ENCODE measurements around the gene ZSCAN21.

ZSCAN21 gene

DNA sequence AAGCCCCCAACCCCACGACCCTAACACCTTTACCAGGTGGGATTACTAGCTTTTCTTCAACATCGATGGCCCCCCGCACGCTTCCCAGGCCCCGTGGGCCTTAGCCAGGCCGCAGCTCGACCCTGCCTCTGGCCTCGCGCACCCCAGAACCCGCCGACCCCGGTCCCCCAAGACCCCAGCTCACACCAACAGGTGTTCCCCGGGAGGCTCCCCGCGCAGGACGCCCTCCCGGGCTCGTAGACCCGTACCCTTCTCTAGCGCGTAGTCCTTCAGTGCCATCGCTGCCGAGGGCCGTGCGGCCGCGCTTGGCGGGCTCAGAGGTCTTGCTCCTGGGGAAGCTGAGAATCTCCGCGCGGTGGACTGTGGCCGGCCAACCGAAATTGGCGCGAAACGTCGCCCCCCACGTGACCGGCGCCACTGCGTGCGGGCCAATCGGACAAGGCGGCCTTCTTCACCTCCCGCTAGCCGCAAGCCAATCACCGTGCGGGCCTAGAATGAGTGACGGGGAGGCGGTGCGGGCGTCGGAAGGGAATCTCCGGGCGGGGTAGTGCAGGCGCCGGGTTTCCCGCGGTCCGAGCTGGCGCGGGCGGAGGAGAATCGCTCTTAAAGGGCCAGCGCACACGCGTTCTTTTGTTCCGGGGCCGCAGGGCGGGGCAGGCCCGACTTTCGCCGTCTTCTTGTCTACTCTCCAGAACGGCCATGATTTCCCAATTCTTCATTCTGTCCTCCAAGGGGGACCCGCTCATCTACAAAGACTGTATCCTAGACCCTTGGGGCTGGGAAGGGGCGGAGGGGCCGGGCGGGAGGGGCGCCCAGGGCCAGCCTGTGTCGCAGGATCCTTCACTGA is 51.7 kb downstream of the ZSCAN21 start, which contains the start of the genes AP4M1 and MCM7 (continued):
- TF ChIP-seq BCL11B (tag by site-specific recombination; IDR thresholded peaks at IDR 0.05; ENCODE audit: low read depth), result peak; percentile 94
- TF ChIP-seq KLF1 (tag by site-specific recombination; IDR thresholded peaks at IDR 0.05), result peak; percentile 7; the same call in 1 of the 2 replicates
- TF ChIP-seq, protein P1, sequence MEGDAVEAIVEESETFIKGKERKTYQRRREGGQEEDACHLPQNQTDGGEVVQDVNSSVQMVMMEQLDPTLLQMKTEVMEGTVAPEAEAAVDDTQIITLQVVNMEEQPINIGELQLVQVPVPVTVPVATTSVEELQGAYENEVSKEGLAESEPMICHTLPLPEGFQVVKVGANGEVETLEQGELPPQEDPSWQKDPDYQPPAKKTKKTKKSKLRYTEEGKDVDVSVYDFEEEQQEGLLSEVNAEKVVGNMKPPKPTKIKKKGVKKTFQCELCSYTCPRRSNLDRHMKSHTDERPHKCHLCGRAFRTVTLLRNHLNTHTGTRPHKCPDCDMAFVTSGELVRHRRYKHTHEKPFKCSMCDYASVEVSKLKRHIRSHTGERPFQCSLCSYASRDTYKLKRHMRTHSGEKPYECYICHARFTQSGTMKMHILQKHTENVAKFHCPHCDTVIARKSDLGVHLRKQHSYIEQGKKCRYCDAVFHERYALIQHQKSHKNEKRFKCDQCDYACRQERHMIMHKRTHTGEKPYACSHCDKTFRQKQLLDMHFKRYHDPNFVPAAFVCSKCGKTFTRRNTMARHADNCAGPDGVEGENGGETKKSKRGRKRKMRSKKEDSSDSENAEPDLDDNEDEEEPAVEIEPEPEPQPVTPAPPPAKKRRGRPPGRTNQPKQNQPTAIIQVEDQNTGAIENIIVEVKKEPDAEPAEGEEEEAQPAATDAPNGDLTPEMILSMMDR (tag by site-specific recombination; IDR thresholded peaks at IDR 0.05), result 0 out of 2 replicates have a peak, but pooled peaks have one; percentile 5
- TF ChIP-seq HOXA7 (CRISPR knock-in tag; IDR thresholded peaks at IDR 0.05; ENCODE audit: borderline replicate concordance), result no peak
- peak; percentile 14; the same call in 1 of the 2 replicates for TF ChIP-seq ZNF2 (tag by site-specific recombination; IDR thresholded peaks at IDR 0.05)
- peak; percentile 55 for TF ChIP-seq GLIS2 (tag by site-specific recombination; IDR thresholded peaks at IDR 0.05)
- TF ChIP-seq, protein P2, sequence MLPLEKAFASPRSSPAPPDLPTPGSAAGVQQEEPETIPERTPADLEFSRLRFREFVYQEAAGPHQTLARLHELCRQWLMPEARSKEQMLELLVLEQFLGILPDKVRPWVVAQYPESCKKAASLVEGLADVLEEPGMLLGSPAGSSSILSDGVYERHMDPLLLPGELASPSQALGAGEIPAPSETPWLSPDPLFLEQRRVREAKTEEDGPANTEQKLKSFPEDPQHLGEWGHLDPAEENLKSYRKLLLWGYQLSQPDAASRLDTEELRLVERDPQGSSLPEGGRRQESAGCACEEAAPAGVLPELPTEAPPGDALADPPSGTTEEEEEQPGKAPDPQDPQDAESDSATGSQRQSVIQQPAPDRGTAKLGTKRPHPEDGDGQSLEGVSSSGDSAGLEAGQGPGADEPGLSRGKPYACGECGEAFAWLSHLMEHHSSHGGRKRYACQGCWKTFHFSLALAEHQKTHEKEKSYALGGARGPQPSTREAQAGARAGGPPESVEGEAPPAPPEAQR (tag by site-specific recombination; IDR thresholded peaks at IDR 0.05), result 0 out of 2 replicates have a peak, but pooled peaks have one; percentile 30
- no peak for TF ChIP-seq ZNF514 (tag by site-specific recombination; IDR thresholded peaks at IDR 0.05)
- TF ChIP-seq, protein P3, sequence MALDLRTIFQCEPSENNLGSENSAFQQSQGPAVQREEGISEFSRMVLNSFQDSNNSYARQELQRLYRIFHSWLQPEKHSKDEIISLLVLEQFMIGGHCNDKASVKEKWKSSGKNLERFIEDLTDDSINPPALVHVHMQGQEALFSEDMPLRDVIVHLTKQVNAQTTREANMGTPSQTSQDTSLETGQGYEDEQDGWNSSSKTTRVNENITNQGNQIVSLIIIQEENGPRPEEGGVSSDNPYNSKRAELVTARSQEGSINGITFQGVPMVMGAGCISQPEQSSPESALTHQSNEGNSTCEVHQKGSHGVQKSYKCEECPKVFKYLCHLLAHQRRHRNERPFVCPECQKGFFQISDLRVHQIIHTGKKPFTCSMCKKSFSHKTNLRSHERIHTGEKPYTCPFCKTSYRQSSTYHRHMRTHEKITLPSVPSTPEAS (tag by site-specific recombination; IDR thresholded peaks at IDR 0.05), result 0 out of 2 replicates have a peak, but pooled peaks have one; percentile 9
- TF ChIP-seq ZBTB21 (tag by site-specific recombination; IDR thresholded peaks at IDR 0.05), result 0 out of 2 replicates have a peak, but pooled peaks have one; percentile 23
- peak; percentile 85; the same call in 1 of the 2 replicates for TF ChIP-seq ZSCAN23 (tag by site-specific recombination; IDR thresholded peaks at IDR 0.05)
- peak; percentile 98 for TF ChIP-seq SCRT1 (tag by site-specific recombination; IDR thresholded peaks at IDR 0.05; ENCODE audit: borderline replicate concordance)
- peak; percentile 54; the same call in 1 of the 2 replicates for TF ChIP-seq ZBTB20 (tag by site-specific recombination; IDR thresholded peaks at IDR 0.05)
- TF ChIP-seq, protein P4, sequence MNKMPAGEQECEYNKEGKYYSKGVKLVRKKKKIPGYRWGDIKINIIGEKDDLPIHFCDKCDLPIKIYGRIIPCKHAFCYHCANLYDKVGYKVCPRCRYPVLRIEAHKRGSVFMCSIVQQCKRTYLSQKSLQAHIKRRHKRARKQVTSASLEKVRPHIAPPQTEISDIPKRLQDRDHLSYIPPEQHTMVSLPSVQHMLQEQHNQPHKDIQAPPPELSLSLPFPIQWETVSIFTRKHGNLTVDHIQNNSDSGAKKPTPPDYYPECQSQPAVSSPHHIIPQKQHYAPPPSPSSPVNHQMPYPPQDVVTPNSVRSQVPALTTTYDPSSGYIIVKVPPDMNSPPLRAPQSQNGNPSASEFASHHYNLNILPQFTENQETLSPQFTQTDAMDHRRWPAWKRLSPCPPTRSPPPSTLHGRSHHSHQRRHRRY (tag by site-specific recombination; IDR thresholded peaks at IDR 0.05), result peak; percentile 72; the same call in 1 of the 2 replicates
- TF ChIP-seq ZNF341 (tag by site-specific recombination; IDR thresholded peaks at IDR 0.05; ENCODE audit: low read depth), result peak; percentile 96
- peak; percentile 33; the same call in 1 of the 2 replicates for TF ChIP-seq ZSCAN30 (tag by site-specific recombination; IDR thresholded peaks at IDR 0.05)
- TF ChIP-seq, protein P5, sequence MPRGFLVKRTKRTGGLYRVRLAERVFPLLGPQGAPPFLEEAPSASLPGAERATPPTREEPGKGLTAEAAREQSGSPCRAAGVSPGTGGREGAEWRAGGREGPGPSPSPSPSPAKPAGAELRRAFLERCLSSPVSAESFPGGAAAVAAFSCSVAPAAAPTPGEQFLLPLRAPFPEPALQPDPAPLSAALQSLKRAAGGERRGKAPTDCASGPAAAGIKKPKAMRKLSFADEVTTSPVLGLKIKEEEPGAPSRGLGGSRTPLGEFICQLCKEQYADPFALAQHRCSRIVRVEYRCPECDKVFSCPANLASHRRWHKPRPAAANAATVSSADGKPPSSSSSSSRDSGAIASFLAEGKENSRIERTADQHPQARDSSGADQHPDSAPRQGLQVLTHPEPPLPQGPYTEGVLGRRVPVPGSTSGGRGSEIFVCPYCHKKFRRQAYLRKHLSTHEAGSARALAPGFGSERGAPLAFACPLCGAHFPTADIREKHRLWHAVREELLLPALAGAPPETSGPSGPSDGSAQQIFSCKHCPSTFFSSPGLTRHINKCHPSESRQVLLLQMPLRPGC (tag by site-specific recombination; IDR thresholded peaks at IDR 0.05), result peak; percentile 45; the same call in 1 of the 2 replicates
- peak; percentile 43 for TF ChIP-seq ZXDB (tag by site-specific recombination; IDR thresholded peaks at IDR 0.05)
- TF ChIP-seq, protein P6, sequence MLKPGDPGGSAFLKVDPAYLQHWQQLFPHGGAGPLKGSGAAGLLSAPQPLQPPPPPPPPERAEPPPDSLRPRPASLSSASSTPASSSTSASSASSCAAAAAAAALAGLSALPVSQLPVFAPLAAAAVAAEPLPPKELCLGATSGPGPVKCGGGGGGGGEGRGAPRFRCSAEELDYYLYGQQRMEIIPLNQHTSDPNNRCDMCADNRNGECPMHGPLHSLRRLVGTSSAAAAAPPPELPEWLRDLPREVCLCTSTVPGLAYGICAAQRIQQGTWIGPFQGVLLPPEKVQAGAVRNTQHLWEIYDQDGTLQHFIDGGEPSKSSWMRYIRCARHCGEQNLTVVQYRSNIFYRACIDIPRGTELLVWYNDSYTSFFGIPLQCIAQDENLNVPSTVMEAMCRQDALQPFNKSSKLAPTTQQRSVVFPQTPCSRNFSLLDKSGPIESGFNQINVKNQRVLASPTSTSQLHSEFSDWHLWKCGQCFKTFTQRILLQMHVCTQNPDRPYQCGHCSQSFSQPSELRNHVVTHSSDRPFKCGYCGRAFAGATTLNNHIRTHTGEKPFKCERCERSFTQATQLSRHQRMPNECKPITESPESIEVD (tag by site-specific recombination; IDR thresholded peaks at IDR 0.05), result no peak
- peak; percentile 78 for TF ChIP-seq ZBTB8A (tag by site-specific recombination; IDR thresholded peaks at IDR 0.05)
- TF ChIP-seq ZNF837 (tag by site-specific recombination; IDR thresholded peaks at IDR 0.05), result 0 out of 2 replicates have a peak, but pooled peaks have one; percentile 32
- TF ChIP-seq, protein P7, sequence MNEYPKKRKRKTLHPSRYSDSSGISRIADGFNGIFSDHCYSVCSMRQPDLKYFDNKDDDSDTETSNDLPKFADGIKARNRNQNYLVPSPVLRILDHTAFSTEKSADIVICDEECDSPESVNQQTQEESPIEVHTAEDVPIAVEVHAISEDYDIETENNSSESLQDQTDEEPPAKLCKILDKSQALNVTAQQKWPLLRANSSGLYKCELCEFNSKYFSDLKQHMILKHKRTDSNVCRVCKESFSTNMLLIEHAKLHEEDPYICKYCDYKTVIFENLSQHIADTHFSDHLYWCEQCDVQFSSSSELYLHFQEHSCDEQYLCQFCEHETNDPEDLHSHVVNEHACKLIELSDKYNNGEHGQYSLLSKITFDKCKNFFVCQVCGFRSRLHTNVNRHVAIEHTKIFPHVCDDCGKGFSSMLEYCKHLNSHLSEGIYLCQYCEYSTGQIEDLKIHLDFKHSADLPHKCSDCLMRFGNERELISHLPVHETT (tag by site-specific recombination; IDR thresholded peaks at IDR 0.05), result 0 out of 2 replicates have a peak, but pooled peaks have one; percentile 46
- TF ChIP-seq HOXD13 (CRISPR knock-in tag; IDR thresholded peaks at IDR 0.05; ENCODE audit: borderline replicate concordance), result no peak
- peak; percentile 31; the same call in 1 of the 2 replicates for TF ChIP-seq ZNF843 (tag by site-specific recombination; IDR thresholded peaks at IDR 0.05)
- TF ChIP-seq GLI2 (tag by site-specific recombination; IDR thresholded peaks at IDR 0.05; ENCODE audit: borderline replicate concordance, low read depth), result no peak
- TF ChIP-seq ZNF324 (tag by site-specific recombination; IDR thresholded peaks at IDR 0.05), result peak; percentile 61; the same call in 1 of the 2 replicates
- TF ChIP-seq WT1 (tag by site-specific recombination; IDR thresholded peaks at IDR 0.05), result peak; percentile 59; the same call in 1 of the 2 replicates
- peak; percentile 87; the same call in 1 of the 2 replicates for TF ChIP-seq ZFP37 (tag by site-specific recombination; IDR thresholded peaks at IDR 0.05)
- TF ChIP-seq ZNF621 (tag by site-specific recombination; IDR thresholded peaks at IDR 0.05), result no peak
